Measurements from ENCODE around the gene HOXB2. TPM values are rescaled to one million over a fixed set of nuclear protein-coding genes. Genes with fewer than 3 reads are reported as not detected.

The HOXB2 gene
- total and polyA plus RNA-seq, 2 donors (not counting 1 experiment from before 2014, with no cell fraction given), result 6.1 to 9.2 TPM

DNA sequence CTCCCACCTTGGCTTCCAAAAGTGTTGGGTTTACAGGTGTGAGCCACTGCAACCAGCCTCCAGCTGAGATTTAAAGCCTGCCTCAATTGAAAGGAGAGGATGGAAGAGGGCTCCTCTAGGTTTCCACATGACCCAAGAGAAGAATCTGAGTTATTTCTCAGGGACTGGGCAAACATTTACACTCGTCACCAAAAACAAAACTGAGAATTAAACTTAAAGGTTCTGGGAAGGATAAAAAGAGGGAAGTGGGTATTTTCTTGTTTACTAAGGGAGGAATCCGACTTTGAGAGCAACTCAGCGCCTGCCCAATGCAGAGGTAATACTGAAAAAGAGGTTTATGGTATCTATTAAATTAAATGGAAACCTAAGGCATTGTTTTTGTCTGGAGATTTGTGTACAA lies 27.4 kb downstream of the HOXB2 start:
- no peak overlapping the region for H3K4me2 ChIP-seq (replicated peaks; ENCODE audit: low read depth, low read length, poor library complexity, severe bottlenecking)
- Mint-ChIP-seq H3K9me3 (ENCODE audit: insufficient read depth) (no peaks in the 10 kb centered on the region), H3K4me3 (no peak overlapping the region), H3K27ac (no peak overlapping the region), H3K27me3 (peaks cover 49% of the 10 kb centered on the region), H3K4me1 (peaks cover 23% of the 10 kb centered on the region)
- peak; percentile 21 for DNase-seq
- H2AFZ ChIP-seq (ENCODE audit: insufficient read depth, low read depth, low read length, poor library complexity, severe bottlenecking), result no peak overlapping the region
- H4K20me1 ChIP-seq (ENCODE audit: control insufficient read depth, insufficient read depth, low read length, poor library complexity, severe bottlenecking), result no peaks in the 10 kb centered on the region
- H3K4me3 ChIP-seq (ENCODE audit: control extremely low read depth in 1 of 5, extremely low read depth in 1 of 5, insufficient read depth in 1 of 5, low read depth in 2 of 5, low read length in 4 of 5), result no peak overlapping the region
- H3K79me2 ChIP-seq (ENCODE audit: control insufficient read depth, insufficient read depth, low read length), result no peaks in the 10 kb centered on the region
- ChIA-PET CTCF (no interaction called here), POLR2A (no interaction called here)
- 7% methylated on average over 2 of the region's 3 CpGs for WGBS (ENCODE audit: insufficient coverage)
- H3K4me1 ChIP-seq (ENCODE audit: control insufficient read depth in 2 of 2, insufficient read depth in 2 of 2, low read length in 2 of 2), result peaks cover 3 to 17% of the 10 kb centered on the region in 2 donors
- no peak for ATAC-seq (ENCODE audit: low read depth)
- H3K9me3 ChIP-seq (ENCODE audit: control extremely low read depth in 1 of 3, control insufficient read depth in 2 of 3, insufficient read depth in 1 of 3, low read length in 2 of 3), result no peaks in the 10 kb centered on the region
- no peak overlapping the region for H3K27ac ChIP-seq (ENCODE audit: low read length in 2 of 2)
- H3K9ac ChIP-seq (ENCODE audit: low read length), result no peak overlapping the region
- TF ChIP-seq, protein P1, sequence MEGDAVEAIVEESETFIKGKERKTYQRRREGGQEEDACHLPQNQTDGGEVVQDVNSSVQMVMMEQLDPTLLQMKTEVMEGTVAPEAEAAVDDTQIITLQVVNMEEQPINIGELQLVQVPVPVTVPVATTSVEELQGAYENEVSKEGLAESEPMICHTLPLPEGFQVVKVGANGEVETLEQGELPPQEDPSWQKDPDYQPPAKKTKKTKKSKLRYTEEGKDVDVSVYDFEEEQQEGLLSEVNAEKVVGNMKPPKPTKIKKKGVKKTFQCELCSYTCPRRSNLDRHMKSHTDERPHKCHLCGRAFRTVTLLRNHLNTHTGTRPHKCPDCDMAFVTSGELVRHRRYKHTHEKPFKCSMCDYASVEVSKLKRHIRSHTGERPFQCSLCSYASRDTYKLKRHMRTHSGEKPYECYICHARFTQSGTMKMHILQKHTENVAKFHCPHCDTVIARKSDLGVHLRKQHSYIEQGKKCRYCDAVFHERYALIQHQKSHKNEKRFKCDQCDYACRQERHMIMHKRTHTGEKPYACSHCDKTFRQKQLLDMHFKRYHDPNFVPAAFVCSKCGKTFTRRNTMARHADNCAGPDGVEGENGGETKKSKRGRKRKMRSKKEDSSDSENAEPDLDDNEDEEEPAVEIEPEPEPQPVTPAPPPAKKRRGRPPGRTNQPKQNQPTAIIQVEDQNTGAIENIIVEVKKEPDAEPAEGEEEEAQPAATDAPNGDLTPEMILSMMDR (IDR thresholded peaks at IDR 0.05), result no peak
- no peak for TF ChIP-seq EZH2 (IDR thresholded peaks at IDR 0.05; ENCODE audit: borderline replicate concordance, insufficient read depth, low read depth, low read length, poor library complexity, severe bottlenecking)
- no peaks in the 10 kb centered on the region for H3K36me3 ChIP-seq (replicated peaks in 1 of 2; ENCODE audit: control extremely low read depth in 1 of 2, control insufficient read depth in 1 of 2, extremely low read depth in 1 of 2, insufficient read depth in 2 of 2, low read length in 1 of 2)
- intact Hi-C loops (cut with micrococcal nuclease), result no loop called here
- peaks cover 0 to 24% (median 5%) of the 10 kb centered on the region in 4 experiments for H3K27me3 ChIP-seq (replicated peaks in 1 of 4; ENCODE audit: control extremely low read depth in 1 of 4, control insufficient read depth in 3 of 4, insufficient read depth in 4 of 4, low read length in 3 of 4)

DNA sequence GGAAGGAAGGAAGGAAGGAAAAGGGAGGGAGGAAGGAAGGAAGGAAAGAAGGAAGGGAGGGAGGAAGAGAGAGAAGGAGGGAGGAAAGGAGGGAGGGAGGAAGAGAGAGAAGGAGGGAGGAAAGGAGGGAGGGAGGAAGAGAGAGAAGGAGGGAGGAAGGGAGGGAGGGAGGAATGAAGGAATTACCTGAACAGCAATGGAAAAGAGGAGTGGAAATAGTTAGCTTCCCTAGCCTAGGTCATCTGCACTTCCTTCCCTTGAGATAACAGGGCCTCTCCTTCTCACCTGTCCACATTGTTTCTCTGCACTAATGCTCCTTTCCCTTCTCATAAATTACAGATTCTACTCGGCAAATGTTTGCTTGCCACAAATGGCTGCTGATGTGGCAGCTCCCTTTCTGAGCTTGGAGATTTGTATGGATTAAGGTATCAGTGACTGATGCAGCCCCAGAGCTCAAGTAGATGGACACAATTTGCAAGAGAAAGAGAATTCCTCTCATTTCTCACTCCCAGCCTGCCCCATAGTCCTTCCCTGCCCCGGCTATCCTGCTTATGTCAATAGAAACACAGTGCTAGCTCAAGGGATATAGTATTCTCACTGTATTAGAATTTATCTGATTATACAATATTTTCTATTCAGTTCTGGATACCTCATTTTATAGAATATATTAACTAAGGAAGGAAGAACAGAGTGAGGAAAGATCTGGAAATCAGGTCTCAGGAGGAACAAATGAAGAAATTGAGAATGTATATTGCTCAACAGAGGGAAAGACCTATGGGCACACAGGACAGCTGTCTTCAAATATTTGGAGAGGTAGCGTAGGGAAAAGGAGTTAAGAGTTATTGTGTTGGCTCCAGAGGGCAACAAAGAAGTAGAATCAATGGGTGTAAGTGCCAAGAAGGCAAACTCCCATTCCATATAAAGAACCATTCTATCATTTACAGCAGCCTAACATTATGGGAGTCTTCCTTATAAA lies 28.7 kb downstream of the HOXB2 start:
- no peaks in the 10 kb centered on the region for H4K20me1 ChIP-seq (ENCODE audit: control insufficient read depth, insufficient read depth, low read length, poor library complexity, severe bottlenecking)
- ChIA-PET POLR2A (no interaction called here), CTCF (no interaction called here)
- Mint-ChIP-seq H3K9me3 (ENCODE audit: insufficient read depth) (no peaks in the 10 kb centered on the region), H3K4me3 (no peak overlapping the region), H3K27me3 (peaks cover 40% of the 10 kb centered on the region), H3K27ac (no peak overlapping the region), H3K4me1 (peaks cover 23% of the 10 kb centered on the region)
- peaks cover 0 to 18% (median 5%) of the 10 kb centered on the region in 4 experiments for H3K27me3 ChIP-seq (replicated peaks in 1 of 4; ENCODE audit: control extremely low read depth in 1 of 4, control insufficient read depth in 3 of 4, insufficient read depth in 4 of 4, low read length in 3 of 4)
- H3K79me2 ChIP-seq (ENCODE audit: control insufficient read depth, insufficient read depth, low read length), result no peaks in the 10 kb centered on the region
- intact Hi-C loops (cut with micrococcal nuclease), result no loop called here
- H3K4me3 ChIP-seq (ENCODE audit: control extremely low read depth in 1 of 5, extremely low read depth in 1 of 5, insufficient read depth in 1 of 5, low read depth in 2 of 5, low read length in 4 of 5), result no peak overlapping the region
- no peak overlapping the region for H3K27ac ChIP-seq (ENCODE audit: low read length in 2 of 2)
- no peak overlapping the region for H3K4me2 ChIP-seq (replicated peaks; ENCODE audit: low read depth, low read length, poor library complexity, severe bottlenecking)
- no peak overlapping the region for H3K9ac ChIP-seq (ENCODE audit: low read length)
- no peak for ATAC-seq (ENCODE audit: low read depth)
- no peaks in the 10 kb centered on the region for H3K9me3 ChIP-seq (ENCODE audit: control extremely low read depth in 1 of 3, control insufficient read depth in 2 of 3, insufficient read depth in 1 of 3, low read length in 2 of 3)
- no CpG with 5 or more reads among the region's 3 CpGs for WGBS (ENCODE audit: insufficient coverage)
- peaks cover 3 to 17% of the 10 kb centered on the region in 2 donors for H3K4me1 ChIP-seq (ENCODE audit: control insufficient read depth in 2 of 2, insufficient read depth in 2 of 2, low read length in 2 of 2)
- H3K36me3 ChIP-seq (replicated peaks in 1 of 2; ENCODE audit: control extremely low read depth in 1 of 2, control insufficient read depth in 1 of 2, extremely low read depth in 1 of 2, insufficient read depth in 2 of 2, low read length in 1 of 2), result no peaks in the 10 kb centered on the region
- H2AFZ ChIP-seq (ENCODE audit: insufficient read depth, low read depth, low read length, poor library complexity, severe bottlenecking), result no peak overlapping the region
- TF ChIP-seq EZH2 (IDR thresholded peaks at IDR 0.05; ENCODE audit: borderline replicate concordance, insufficient read depth, low read depth, low read length, poor library complexity, severe bottlenecking), result no peak
- TF ChIP-seq, protein P1 (IDR thresholded peaks at IDR 0.05), result no peak
- no peak for DNase-seq
